HG02970 (cell line): ENCODE measurements around the gene RGS9.

ENCODE experiments used
- ATAC-seq: cut with Tn5 transposase; IDR thresholded peaks from one replicate; pipeline ENCODE4 v1.9.1; 2021; ENCODE audit warnings: mild to moderate bottlenecking, moderate library complexity, moderate number of reproducible peaks; ENCODE audit not compliant: unreplicated experiment, low FRiP score

RGS9 gene

DNA sequence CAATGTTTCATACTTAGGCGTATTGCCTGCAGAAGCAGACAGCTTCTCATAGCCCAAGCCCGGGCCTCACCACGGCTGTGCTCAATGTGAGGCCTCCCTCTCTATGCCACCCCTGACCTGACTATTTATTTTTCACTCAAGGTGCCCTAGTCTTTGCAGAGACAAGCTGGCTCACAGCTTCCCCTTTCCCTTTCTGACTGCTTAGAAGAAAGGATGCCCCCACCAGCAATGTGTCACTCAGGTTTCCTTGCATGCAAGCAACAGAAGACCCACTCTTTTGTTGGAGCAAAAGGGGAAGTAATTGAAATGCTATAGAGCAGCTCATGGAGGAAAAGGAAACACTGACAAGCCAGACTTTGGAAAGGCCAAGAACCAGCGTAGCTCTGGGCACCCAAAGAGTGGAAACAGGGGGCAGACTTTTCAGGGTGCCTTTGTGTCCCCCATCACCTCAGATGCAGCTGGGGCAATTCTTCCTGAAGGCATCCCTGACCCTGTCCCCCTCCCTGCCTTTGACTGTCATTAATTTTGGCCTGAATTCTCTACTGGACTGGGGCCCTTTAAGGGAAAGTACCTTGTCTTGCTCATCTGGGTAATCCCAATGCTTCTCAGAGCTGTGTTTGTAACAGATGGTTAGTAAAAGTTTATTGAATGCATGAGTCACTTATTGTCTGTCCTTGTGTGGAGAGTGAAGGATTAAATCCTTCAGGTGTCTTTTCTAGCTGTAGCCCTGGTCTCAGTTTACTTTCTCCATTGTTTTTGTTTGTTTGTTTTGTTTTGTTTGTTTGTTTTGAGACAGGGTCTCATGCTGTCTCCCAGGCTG, 17.8 kb downstream of the RGS9 start:
- ATAC-seq: peak; percentile 61

DNA sequence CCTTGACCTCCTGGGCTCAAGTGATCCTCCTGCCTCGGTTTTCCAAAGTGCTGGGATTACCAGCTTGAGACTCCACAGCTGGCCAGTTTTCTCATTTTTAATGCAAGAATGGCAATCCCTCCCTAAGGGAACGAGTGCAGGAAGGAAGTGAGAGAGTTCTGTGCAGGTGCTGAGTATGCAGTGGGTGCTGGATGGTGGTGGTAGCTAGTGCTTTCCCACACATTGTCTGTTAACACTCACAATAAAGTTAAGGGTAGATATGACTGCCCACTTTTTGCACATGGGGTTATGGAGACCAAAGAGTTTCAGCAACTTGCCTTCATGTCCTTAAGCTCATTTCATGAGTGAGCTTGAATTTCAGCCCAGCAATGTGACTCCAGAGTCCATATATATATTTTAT, 18.5 kb downstream of the RGS9 start:
- peak; percentile 42 for ATAC-seq

DNA sequence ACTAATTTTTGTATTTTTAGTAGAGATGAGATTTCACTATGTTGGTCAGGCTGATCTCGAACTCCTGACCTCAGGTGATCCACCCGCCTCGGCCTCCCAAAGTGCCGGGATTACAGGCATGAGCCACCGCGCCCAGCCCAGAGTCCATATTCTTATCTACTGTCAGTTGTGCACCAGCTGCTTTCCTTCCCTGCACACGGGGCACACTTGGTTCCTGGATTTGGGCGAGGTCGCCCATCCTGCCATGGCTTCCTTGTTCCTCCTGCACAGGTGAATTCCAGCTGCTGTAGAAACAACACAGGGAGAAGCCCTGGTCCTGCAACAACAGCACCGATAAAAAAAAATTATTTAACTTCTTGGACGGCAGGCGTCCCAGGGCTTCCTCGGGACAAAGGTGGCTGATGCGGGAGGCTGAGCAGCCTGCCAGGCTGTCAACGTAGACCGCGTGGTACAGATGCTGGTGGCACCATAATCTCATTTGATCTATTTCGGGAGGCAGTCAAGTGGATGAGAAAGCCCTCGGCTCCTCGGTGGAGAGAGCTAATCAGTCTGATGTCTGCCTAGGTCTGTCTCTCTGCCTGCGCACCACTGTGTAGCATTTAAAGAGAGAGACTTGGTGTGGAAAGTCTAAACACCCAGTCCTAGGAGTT, 19.1 kb downstream of the RGS9 start:
- no peak for ATAC-seq

DNA sequence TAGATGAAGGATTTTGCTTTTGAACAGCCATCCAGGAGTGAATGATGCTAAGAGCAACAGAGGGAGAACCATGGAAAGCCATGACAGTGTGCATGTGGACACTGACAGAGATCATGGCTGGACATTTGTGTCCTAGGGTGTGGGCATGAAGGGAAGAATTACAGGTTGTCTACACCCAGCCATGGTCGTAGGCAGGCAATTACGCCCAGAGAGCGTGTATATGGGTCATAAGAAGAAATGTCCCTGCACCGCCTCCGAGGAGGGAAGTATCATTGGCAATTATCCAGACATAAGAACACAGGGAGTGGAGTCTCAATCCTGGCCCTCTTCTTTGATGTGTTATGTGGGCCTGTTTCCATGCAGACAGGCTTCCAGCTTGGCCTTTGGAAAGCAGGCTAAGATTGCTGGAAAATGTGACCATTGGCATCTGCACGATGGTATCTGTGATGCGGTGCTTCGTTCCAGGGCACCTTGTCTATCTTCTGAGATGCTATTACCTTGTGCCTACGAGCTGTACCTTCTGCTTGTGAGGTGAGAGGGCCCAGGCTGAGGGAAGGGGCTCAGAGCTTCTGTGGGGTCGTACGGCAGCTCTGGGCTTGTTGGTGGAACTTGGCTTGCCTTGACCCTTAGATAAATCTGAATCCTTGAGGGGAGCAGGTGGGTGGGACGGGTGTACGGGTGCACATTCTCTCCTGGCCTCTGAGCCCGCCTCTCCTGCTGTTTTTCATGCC, 19.8 kb downstream of the RGS9 start:
- ATAC-seq: no peak

DNA sequence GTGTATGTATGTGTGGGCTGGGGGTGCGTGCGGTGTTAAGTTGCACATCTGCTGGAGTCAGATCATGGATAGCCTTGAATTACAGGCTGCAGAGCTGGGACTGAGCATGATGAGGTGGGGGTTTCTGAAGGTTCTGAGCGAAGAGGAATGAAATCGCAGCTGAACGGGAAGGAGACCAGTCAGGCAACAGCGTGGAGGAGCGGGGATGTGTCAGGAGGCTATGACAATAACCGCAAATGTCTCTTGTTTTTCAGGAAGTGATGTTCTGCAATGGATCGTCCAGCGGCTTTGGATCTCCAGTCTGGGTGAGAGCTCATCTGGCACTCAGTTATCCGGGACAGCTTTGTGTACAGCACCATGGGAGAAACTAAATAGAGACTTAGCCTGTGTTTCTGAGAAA, 20.9 kb downstream of the RGS9 start:
- ATAC-seq: no peak

DNA sequence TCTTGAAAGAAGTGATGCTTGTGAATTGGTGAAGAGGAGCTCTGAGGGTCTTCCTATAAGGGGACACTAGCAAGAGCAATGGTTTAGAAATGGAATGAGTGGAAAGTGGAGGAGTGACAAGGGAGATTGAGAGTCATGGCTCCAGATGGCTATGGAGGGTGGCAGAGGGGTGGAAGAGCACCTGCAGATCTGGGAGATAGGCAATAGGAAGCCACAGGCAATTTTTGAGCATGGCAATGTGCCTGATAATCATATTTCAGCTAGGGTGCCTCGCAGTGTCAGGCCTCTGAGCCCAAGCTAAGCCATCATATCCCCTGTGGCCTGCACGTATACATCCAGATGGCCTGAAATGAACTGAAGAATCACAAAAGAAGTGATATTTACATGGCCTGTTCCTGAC, 21.5 kb downstream of the RGS9 start:
- ATAC-seq: no peak

DNA sequence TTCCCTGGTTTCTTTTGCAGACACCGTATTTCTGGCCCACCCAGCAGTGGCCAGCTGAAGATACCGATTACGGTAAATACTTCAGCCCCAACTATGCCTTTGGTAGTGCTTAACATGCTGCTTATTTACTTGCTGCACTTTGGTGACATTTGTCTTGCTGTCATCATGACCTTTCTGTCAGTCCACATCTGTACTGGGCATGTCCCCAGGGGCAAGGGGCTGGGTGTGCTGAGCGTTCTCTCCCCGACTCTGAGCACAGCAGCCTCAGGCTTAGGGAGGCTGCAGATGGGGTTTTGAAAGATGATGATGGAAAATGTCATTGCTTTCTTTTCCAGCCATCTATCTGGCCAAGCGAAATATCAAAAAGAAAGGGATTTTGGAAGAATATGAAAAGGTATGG, 23.3 kb downstream of the RGS9 start:
- no peak for ATAC-seq

DNA sequence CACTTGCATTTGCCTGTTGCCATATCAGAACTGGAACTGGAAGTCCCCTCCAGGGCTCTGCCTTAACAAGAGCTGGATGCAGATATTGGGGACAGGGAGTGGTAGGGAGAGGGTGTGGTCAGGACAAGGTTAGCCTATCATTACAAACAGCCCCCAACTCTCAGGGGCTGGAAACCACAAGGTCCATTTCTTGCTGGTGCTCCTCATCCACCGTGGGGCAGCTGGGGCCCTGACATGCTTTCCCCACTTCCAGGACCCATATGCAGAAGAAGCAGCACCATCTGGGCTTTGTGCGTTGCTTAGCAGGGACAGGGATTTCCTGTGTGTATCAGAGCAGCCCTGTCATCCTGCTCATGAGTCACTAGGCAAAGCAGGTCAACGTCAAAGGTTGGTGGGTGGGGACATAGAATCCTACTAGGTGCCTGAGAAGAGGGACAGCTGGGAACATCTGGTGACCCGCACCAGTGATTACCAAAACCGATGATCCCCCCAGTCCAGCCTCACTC, 26.9 kb downstream of the RGS9 start:
- ATAC-seq: peak; percentile 78

DNA sequence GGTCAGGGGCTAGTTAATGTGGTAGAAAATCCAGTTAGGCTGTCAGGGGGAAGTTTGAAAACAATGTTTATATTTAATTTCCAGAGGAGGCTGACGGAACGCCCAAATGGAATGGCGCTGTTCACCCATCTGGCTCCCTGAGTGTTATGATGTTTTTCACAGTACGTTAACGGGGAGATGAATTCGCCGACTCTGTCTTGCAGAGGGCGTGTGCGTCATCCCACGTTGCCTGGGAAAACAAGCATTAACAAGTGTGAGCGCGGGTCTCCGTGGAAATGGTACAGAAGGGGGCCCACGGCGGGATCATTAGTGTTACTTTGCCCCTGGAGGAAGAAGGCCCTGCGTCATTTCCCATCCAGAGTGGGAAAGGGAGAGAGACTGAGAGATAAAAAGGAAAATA, 29.6 kb downstream of the RGS9 start:
- no peak for ATAC-seq

DNA sequence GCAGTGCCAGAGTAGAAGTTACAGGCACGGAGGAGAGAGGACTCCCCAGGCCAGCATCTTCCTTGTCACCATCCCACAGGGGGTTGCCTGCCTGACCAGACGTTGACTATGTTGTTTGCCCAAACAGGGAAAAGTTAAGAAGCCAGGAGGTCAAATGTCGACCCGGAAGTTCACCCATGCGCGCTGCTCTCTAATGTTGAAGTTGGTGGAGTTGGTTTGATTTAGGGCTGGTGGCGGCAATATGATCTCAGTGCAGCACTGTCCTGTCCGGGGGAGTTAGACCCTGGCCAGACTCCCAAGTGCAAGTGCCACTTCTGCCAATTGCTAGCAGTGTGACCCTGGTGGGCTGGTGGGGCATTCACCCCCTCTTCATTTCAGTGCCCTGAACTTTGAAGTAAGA, 30.4 kb downstream of the RGS9 start:
- no peak for ATAC-seq

DNA sequence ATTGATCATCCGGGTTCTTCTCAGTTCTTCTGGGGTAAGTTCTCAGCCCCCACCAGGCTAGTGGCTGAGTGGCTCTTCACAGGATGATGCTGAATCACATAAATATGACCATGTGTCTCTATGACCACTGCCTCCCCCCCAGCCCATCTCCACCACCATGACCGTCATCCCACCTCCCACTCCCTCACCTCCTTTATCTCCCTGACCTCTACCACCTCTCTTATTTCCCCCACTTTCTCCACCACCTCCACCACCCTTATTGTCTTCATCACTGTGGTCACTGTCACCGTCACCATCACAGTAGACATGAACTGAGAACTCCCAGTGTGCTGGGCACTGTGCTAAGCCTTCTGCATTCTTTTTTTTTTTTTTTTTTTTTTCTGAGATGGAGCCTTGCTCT, 32.5 kb downstream of the RGS9 start:
- ATAC-seq: no peak

DNA sequence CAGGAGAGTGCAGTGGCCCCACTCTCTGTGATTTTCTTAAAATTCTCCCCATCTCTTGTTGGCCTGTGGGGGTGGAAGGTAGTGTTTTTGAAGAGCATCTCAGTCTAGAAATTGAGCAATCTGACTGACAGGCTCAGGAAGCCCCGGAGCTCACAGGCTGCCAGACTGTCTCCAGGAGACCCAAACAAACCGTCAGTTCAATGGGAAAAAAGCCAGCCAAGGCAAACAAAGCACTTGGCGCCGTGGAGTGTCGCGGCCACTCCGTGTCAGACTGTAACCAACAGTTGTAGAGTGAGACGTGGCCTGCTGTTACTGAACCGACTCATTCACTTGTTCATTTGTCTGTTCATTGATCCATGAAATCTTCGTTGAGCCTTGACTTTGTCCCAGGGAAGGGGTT, 33.7 kb downstream of the RGS9 start:
- no peak for ATAC-seq

DNA sequence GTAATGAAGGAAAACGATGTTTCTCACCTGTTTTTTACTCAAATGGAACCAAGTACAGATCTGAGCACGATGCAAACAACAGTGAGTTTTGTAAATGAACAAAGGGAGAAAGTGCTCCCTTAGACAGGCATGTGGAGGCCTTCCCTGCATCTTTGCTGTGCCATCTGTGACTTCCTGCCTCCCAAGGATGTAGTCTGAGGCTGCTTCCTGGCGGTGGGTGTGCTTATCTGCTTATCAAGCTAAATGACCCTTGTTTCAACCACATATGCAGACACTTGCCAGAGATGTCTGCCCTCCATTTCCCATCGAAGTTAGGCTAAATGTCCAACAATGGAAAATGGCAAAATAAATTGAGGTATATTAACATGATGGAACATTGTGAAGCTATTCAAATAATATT, 34.6 kb downstream of the RGS9 start:
- ATAC-seq: no peak

DNA sequence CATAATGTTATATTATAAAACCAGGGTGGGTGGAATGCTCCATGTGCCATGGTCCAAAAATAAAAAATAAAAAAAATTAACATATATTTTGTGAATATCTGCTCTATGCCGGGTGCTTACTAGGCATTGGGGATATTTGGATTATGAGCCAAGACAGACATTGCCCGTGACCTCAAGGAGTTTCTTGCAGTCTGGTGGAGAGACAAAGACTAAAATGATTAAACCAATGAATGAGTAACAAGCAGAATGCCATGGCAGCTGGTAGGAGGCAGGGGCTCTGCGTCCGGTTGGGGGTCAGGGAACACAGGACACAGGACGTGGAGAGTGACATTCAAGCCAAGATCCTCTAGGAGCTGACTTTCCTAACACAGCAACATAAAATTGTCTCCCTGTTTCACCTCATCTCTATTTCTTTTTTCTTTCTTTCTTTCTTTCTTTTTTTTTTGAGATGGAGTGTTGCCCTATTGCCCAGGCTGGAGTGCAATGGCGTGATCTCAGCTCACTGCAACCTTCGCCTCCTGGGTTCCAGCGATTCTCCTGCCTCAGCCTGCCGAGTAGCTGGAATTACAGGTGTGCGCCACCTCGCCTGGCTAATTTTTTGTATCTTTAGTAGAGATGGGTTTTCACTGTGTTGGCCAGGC, 35.4 kb downstream of the RGS9 start:
- no peak for ATAC-seq

DNA sequence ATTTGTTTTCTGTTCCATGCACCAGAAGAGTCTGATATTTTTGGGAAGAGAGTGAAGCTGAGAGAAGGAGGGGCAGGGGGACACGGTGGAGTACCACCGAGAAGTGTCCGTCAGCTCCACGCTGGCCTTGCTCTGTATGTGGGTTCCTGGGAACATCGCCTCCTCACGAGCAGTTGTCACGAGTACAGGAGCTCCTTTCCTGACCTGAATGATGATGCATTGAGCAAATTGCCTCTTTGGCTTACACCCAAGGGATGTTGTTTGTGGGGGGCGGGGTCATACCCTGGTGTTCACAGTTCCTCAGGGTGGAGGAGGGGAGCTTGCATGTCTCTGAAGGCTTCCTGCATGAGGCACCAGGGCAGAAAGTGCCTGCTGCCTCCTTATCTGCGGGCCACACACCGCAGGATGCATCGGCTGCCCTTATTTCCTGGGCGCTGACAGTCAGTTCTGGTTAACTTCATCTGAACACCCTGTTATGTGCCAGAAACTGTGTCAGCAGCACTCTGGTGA, 36.2 kb downstream of the RGS9 start:
- ATAC-seq: no peak

DNA sequence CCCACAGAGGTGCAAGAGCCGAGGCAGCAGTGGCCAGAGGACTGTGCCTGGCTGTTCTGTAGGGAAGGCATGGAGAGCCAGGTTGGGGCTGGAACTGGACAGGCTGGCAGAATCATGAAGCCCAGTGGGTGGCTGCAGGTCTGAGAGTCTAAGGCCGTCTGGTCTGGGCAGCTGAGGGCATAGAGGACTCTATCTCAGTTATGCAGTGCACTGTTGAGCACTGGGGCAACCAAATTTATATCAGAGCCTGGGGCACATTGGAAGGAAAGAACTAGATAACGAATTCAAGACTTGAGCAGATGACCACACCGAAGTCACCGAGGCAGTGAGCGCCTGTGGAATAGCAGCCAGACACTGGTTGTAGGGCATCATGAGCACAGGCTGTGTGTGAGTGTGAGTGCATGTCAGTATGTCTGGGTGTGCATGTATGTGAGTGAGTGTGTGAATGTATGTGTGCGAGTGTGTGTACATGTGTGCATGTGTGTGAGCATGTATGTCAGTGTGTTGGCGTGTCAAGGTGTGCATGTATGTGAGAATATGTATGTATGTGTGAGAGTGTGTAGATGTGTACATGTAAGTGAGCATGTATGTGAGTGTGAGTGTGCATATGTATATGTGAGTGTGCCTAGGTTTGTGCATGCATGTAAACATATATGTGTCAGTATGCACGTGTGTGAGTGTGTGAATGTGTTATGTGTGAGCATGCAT, 37.0 kb downstream of the RGS9 start:
- ATAC-seq: no peak

DNA sequence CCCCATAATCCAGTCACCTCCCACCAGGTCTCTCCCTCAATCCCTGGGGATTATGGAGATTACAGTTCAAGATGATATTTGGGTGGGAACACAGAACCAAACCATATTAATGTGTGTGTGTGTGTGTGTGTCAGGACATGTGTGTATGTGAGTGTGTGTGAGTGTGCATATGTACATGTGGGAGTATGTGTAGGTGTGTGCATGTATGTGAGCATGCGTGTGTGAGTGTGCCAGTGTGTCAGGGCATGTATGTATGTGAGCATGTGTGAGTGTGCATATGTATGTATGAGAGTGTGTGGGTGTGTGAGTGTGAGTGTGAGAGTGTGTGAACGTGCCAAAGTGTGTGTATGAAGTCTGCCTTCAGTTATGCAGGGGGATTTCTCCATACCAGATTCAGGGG, 37.8 kb downstream of the RGS9 start:
- no peak for ATAC-seq

DNA sequence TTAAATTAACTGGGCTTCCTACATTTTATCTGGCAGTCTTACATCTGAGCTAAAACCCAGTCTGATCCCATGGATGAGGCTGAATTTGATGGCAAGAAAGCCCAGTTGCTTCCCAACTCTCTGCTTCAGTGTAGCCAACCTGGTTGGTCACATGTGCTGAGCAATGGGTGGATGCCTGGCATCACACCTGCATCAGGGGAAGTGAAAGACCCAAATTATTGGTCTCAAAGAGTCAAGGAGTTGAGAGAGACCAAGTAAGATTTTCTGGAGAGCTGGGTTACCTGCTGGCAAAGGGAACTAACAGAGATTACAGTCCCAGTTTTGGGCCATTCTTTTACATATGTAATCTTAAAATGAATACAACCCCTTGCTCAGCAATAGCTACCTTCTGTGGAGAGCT, 38.8 kb downstream of the RGS9 start:
- no peak for ATAC-seq

DNA sequence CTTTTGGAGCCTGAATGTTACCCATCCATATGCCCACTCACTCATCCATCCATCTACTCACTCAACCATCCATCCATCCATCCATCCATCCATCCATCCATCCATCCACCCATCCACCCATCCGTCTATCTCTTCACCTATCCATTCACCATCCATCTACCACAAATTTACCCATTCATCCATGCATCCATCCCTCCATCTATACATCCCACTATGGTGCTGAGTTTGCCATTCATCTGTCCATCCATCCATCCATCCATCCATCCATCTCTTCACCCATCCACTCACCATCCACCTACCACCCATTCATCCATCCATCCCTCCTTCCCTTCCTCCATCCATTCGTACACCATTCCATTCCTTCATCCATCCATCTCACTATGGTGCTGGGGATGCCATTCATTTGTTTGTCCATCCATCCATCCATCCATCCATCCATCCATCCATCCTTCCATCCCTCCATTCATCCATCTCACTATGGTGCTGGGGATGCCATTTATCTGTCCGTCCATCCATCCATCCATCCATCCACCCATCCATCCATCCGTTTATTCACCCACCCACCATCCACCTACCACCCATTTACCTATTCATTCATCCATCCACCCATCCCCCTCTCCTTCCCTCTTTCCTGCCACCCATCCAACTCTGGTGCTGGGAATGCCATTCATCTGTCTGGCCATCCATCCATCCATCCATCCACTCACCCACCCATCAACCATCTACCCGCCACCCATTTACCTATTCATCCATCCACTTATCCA, 39.7 kb downstream of the RGS9 start:
- ATAC-seq: no peak
